Neural cell (in vitro differentiated cells): Measurements from ENCODE around the gene C1orf198. TPM values are rescaled to one million over a fixed set of nuclear protein-coding genes. Genes with fewer than 3 reads are reported as not detected.

Experiments
- H2AFZ ChIP-seq: fragments of 200-600, 300-800 bp; sonication (generic), shearing (Covaris generic); 2 replicates; pipeline ENCODE4 v1.6.0; 2014; ENCODE audit warnings: low read depth, mild to moderate bottlenecking, antibody characterized with exemption, low read length, moderate library complexity
- H3F3A ChIP-seq: fragments of 200-600 bp; shearing (Covaris generic); 2 replicates; pipeline ENCODE4 v1.6.1; 2016; ENCODE audit warnings: mild to moderate bottlenecking, moderate library complexity, mixed read lengths, antibody characterized with exemption, low read length; ENCODE audit not compliant: insufficient read depth, poor library complexity, severe bottlenecking
- H3K27ac ChIP-seq: fragments of 200-600, 300-800 bp; sonication (generic), shearing (Covaris generic); 2 replicates; pipeline ENCODE4 v1.5.1; 2014; ENCODE audit warnings: mild to moderate bottlenecking, low read length, moderate library complexity
- H3K27me3 ChIP-seq: fragments of 300-800, 200-600 bp; sonication (generic), shearing (Covaris generic); 2 replicates; pipeline ENCODE4 v1.6.0; 2014; ENCODE audit warnings: mild to moderate bottlenecking, low read depth, low read length, moderate library complexity; ENCODE audit not compliant: insufficient read depth
- H3K36me3 ChIP-seq: fragments of 300-800, 200-600 bp; sonication (generic), shearing (Covaris generic); 2 replicates; pipeline ENCODE4 v1.5.1; 2014; ENCODE audit warnings: mild to moderate bottlenecking, antibody characterized with exemption, low read length, moderate library complexity; ENCODE audit not compliant: insufficient read depth
- H3K4me2 ChIP-seq: fragments of 300-800, 200-600 bp; sonication (generic), shearing (Covaris generic); 2 replicates; pipeline ENCODE4 v1.6.0; 2014; ENCODE audit warnings: mild to moderate bottlenecking, low read length
- H3K4me3 ChIP-seq: fragments of 300-800, 200-600 bp; sonication (generic), shearing (Covaris generic); 2 replicates; pipeline ENCODE4 v1.5.1; 2014; ENCODE audit warnings: mild to moderate bottlenecking, low read length, moderate library complexity
- H3K79me2 ChIP-seq: fragments of 200-600 bp; shearing (Covaris generic); replicated peaks from 2 replicates; pipeline ENCODE4 v1.6.0; 2014; ENCODE audit warnings: mild to moderate bottlenecking, low read length, moderate library complexity; ENCODE audit not compliant: insufficient read depth
- H3K9ac ChIP-seq: fragments of 300-800, 200-600 bp; sonication (generic), shearing (Covaris generic); 2 replicates; pipeline ENCODE4 v1.6.1; 2016; ENCODE audit warnings: mild to moderate bottlenecking, low read length, mixed read lengths
- H3K9me2 ChIP-seq: fragments of 200-600 bp; shearing (Covaris generic); 2 replicates; pipeline ENCODE4 v1.6.1; 2016; ENCODE audit warnings: mild to moderate bottlenecking, low read length, mixed read lengths; ENCODE audit not compliant: insufficient read depth
- H3K9me3 ChIP-seq: fragments of 200-600, 300-800 bp; sonication (generic), shearing (Covaris generic); 2 replicates; pipeline ENCODE4 v1.6.1; 2016; ENCODE audit warnings: mild to moderate bottlenecking, mixed run types, low read length, moderate library complexity, mixed read lengths
- H4K20me1 ChIP-seq: fragments of 200-600 bp; shearing (Covaris generic); 2 replicates; pipeline ENCODE4 v1.6.1; 2016; ENCODE audit warnings: mild to moderate bottlenecking, mixed run types; ENCODE audit not compliant: insufficient read depth
- EP300 ChIP-seq: fragments of 450-650 bp; conservative IDR thresholded peaks from 2 replicates; pipeline ENCODE4 v1.6.1; 2014; ENCODE audit warnings: antibody characterized with exemption, mild to moderate bottlenecking, moderate library complexity; ENCODE audit not compliant: poor library complexity, severe bottlenecking
- EZH2 ChIP-seq: fragments of 200-600, 300-800 bp; shearing (Covaris generic), sonication (generic); IDR thresholded peaks from 2 replicates; pipeline ENCODE4 v1.6.1; 2014; ENCODE audit warnings: antibody characterized with exemption, low read length, borderline replicate concordance, mild to moderate bottlenecking; ENCODE audit not compliant: insufficient read depth, poor library complexity, severe bottlenecking
- MXI1 ChIP-seq: fragments of 450-650 bp; conservative IDR thresholded peaks from 2 replicates; pipeline ENCODE4 v1.6.1; 2014; ENCODE audit warnings: antibody characterized with exemption, mild to moderate bottlenecking; ENCODE audit not compliant: poor library complexity, severe bottlenecking
- POLR2AphosphoS5 ChIP-seq: IDR thresholded peaks from 2 replicates; pipeline ENCODE4 v1.6.1; 2012
- RAD21 ChIP-seq: fragments of 450-650 bp; conservative IDR thresholded peaks from 2 replicates; pipeline ENCODE4 v1.6.1; 2014; ENCODE audit warnings: antibody characterized with exemption, mild to moderate bottlenecking, moderate library complexity
- SMC3 ChIP-seq: fragments of 450-650 bp; conservative IDR thresholded peaks from 2 replicates; pipeline ENCODE4 v1.6.1; 2014; ENCODE audit warnings: antibody characterized with exemption, mild to moderate bottlenecking, moderate library complexity; ENCODE audit not compliant: poor library complexity
- TAF1 ChIP-seq: IDR thresholded peaks from 2 replicates; pipeline ENCODE4 v1.6.1; 2012; ENCODE audit warnings: low read depth
- polyA plus RNA-seq: library from polyadenylated mRNA; depleted of rRNA; stranded (reverse); fragments of >200 nt; gene quantifications from 2 replicates; pipeline ENCODE4 v1.2.3, GENCODE V29; 2014
- TF ChIP-seq, protein P1 (sequence below): fragments of 450-650 bp; IDR thresholded peaks from 2 replicates; pipeline ENCODE4 v1.5.1; 2014; ENCODE audit warnings: antibody characterized with exemption, mild to moderate bottlenecking, moderate library complexity; ENCODE audit not compliant: poor library complexity, severe bottlenecking
- TF ChIP-seq, protein P2 (sequence below): IDR thresholded peaks from 2 replicates; pipeline ENCODE4 v1.6.1; 2012; ENCODE audit warnings: borderline replicate concordance

The C1orf198 gene
- polyA plus RNA-seq, 1 donor from 2014 or later = 16.7 TPM

DNA sequence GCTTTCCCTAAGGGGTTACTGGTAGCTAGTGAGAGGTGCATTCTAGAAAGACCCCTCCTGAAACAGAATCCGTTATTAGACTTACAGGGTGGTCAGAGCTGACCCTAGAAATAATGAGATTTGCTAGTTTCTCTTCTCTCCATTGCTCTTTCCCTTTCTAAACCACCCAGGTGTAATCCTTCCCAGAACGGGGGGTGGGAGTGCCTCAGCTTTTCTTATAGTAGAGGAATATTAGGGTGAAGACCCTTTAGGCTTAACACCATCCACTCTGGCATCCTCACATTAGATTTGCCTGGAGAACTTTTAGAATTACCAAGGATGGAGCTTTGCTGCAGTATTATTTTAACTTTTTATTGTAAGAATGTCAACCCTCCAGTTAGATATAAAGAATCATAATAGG lies 71.7 kb downstream of the C1orf198 start:
- Histone ChIP-seq H3K27me3 (no peaks in the 10 kb centered on the region), H3K9me3 (no peaks in the 10 kb centered on the region), H3K79me2 (no peaks in the 10 kb centered on the region), H3K36me3 (no peaks in the 10 kb centered on the region), H3K4me2 (no peak overlapping the region), H3K4me3 (no peak overlapping the region), H3K27ac (no peak overlapping the region), H3F3A (no peaks in the 10 kb centered on the region), H2AFZ (no peak overlapping the region), H3K9me2 (no peaks in the 10 kb centered on the region), H4K20me1 (no peaks in the 10 kb centered on the region), H3K9ac (no peak overlapping the region)
- no peak for TF ChIP-seq EP300
- TF ChIP-seq MXI1 = no peak
- TF ChIP-seq, protein P1, sequence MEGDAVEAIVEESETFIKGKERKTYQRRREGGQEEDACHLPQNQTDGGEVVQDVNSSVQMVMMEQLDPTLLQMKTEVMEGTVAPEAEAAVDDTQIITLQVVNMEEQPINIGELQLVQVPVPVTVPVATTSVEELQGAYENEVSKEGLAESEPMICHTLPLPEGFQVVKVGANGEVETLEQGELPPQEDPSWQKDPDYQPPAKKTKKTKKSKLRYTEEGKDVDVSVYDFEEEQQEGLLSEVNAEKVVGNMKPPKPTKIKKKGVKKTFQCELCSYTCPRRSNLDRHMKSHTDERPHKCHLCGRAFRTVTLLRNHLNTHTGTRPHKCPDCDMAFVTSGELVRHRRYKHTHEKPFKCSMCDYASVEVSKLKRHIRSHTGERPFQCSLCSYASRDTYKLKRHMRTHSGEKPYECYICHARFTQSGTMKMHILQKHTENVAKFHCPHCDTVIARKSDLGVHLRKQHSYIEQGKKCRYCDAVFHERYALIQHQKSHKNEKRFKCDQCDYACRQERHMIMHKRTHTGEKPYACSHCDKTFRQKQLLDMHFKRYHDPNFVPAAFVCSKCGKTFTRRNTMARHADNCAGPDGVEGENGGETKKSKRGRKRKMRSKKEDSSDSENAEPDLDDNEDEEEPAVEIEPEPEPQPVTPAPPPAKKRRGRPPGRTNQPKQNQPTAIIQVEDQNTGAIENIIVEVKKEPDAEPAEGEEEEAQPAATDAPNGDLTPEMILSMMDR = no peak
- TF ChIP-seq EZH2 = no peak
- no peak for TF ChIP-seq TAF1
- TF ChIP-seq POLR2AphosphoS5 = no peak
- TF ChIP-seq RAD21 = no peak
- TF ChIP-seq SMC3 = no peak
- TF ChIP-seq, protein P2, sequence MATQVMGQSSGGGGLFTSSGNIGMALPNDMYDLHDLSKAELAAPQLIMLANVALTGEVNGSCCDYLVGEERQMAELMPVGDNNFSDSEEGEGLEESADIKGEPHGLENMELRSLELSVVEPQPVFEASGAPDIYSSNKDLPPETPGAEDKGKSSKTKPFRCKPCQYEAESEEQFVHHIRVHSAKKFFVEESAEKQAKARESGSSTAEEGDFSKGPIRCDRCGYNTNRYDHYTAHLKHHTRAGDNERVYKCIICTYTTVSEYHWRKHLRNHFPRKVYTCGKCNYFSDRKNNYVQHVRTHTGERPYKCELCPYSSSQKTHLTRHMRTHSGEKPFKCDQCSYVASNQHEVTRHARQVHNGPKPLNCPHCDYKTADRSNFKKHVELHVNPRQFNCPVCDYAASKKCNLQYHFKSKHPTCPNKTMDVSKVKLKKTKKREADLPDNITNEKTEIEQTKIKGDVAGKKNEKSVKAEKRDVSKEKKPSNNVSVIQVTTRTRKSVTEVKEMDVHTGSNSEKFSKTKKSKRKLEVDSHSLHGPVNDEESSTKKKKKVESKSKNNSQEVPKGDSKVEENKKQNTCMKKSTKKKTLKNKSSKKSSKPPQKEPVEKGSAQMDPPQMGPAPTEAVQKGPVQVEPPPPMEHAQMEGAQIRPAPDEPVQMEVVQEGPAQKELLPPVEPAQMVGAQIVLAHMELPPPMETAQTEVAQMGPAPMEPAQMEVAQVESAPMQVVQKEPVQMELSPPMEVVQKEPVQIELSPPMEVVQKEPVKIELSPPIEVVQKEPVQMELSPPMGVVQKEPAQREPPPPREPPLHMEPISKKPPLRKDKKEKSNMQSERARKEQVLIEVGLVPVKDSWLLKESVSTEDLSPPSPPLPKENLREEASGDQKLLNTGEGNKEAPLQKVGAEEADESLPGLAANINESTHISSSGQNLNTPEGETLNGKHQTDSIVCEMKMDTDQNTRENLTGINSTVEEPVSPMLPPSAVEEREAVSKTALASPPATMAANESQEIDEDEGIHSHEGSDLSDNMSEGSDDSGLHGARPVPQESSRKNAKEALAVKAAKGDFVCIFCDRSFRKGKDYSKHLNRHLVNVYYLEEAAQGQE = no peak

DNA sequence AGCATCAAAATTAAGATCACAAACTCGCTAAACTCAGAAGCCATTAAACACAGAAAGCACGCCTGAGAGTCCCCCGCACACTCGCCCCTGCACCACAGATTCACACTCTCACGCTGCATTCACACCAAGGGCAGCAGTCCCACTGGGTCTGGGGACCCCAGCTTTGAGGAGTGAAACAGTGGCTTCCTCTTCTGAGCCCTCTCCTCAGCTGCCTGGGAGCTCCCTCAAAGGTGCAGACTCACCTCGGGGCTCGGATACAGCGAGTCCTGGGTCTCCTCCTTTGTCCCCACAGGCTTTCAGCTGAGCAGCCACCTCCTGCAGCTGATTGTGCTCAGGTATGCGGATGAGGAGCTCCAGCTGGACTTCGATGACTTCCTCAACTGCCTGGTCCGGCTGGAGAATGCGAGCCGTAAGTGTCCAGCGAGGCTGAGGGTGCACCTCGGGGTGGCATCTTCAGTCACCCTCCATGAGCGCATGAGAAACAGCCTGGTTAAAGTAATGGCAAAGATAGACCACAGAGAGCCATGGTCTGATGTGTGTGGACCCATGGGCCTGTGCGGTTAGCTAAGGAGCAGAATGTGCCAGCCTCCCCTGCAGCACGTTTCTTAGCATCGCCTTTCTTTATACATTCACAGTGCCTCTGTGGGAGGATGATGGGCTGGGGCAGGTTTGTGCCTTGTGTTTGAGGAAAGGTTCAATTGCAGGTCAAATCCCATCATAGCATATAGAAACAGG lies 73.3 kb downstream of the C1orf198 start:
- Histone ChIP-seq H3K79me2 (no peaks in the 10 kb centered on the region), H2AFZ (no peak overlapping the region), H3K4me2 (no peak overlapping the region), H4K20me1 (no peaks in the 10 kb centered on the region), H3K27ac (no peak overlapping the region), H3K9ac (no peak overlapping the region), H3K9me3 (no peaks in the 10 kb centered on the region), H3K27me3 (no peaks in the 10 kb centered on the region), H3K4me3 (no peak overlapping the region), H3F3A (no peaks in the 10 kb centered on the region), H3K9me2 (no peaks in the 10 kb centered on the region), H3K36me3 (no peaks in the 10 kb centered on the region)
- no peak for TF ChIP-seq EZH2
- no peak for TF ChIP-seq EP300
- no peak for TF ChIP-seq POLR2AphosphoS5
- TF ChIP-seq TAF1 = no peak
- TF ChIP-seq, protein P1 = no peak
- TF ChIP-seq RAD21 = no peak
- TF ChIP-seq MXI1 = no peak
- TF ChIP-seq, protein P2 = no peak
- no peak for TF ChIP-seq SMC3
